NB4 (cell line): ENCODE results near the gene MAPKAPK2.

Source experiments
- CTCF ChIP-seq: IDR thresholded peaks from one replicate; pipeline ENCODE4 v1.5.1; 2012; ENCODE audit warnings: low read depth, low read length
- MAX ChIP-seq: IDR thresholded peaks from 2 replicates; pipeline ENCODE4 v1.6.1; 2011; ENCODE audit warnings: low read depth, low read length
- POLR2A ChIP-seq: IDR thresholded peaks from 2 replicates; pipeline ENCODE4 v1.6.1; 2011; ENCODE audit warnings: mild to moderate bottlenecking; ENCODE audit not compliant: insufficient read length; ENCODE audit errors: extremely low read depth

GRCh38 chr1:206681359-206681758, 3.3 kb upstream of the MAPKAPK2 start:
- TF ChIP-seq POLR2A (no peak), CTCF (no peak), MAX (no peak)
